ES-I3 (cell line): ENCODE data around the gene KRT73.
"Not testable (repeated sequence)": the region's sequence is repeated elsewhere in the genome, so short reads cannot be mapped to it uniquely, and the experiment has no call there.

Experiments used
- H3K36me3 ChIP-seq: 2 replicates; pipeline ENCODE4 v1.6.1; 2013; ENCODE audit warnings: mild to moderate bottlenecking, low read length, control low read depth, moderate library complexity; ENCODE audit not compliant: insufficient read depth
- H3K4me1 ChIP-seq: 2 replicates; pipeline ENCODE4 v1.6.1; 2013; ENCODE audit warnings: mild to moderate bottlenecking, control low read depth, low read length; ENCODE audit not compliant: insufficient read depth
- H3K9ac ChIP-seq: 2 replicates; pipeline ENCODE4 v1.6.1; 2013; ENCODE audit warnings: low read depth, mild to moderate bottlenecking, low read length, moderate library complexity
- H3K9me3 ChIP-seq: 2 replicates; pipeline ENCODE4 v1.6.1; 2013; ENCODE audit warnings: mild to moderate bottlenecking, low read length, moderate library complexity; ENCODE audit not compliant: control insufficient read depth, insufficient read depth

The KRT73 gene

DNA sequence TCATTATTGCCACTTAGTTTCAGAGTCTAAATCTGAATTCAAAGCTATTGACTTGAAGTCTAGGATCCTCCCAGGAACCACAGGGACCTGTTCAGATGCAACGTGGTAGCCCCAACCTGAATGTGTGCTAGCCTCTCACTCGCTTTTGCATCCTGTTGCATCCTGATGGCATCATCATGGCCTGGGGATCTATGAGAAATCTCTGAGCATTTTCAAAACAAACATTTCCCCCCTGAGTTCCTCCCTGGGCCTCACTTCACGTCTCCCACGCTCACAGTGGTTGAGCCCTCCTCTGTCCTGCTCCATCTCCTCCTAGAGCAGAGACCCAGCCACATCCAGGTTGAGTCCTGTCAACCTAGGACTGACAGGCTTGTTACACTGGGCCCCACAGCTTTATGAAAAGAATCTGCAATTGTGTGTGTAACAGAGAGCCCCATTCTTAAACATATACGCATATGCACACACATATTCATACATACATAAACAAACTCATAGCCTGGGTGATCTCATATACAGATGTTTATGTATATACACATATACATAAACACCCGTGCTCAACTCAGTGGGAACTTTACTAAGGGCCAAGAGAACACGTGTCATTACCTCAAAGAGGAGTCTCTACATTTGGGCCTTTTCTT, 11.7 kb downstream of the KRT73 start:
- Histone ChIP-seq H3K9me3 (no peaks in the 10 kb centered on the region), H3K4me1 (no peaks in the 10 kb centered on the region), H3K36me3 (no peaks in the 10 kb centered on the region), H3K9ac (no peak overlapping the region)

DNA sequence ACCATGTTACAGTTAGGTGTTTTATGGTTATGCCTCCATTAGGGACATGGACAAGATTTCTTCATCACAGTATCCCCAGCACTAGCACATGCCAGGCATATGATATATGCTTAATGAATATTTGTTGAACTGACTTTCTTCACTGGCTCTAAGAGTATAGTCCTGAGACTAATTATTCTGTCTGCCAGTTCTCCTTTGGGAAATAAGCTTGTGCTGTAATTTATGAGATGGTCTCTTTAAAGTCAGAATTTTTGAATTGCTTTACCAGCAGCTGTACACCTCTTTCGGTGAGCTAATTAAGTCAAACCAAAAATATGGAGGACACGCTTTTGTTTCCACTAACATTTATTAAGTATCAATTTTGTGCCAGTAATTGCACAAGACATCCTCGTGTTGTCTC, 12.3 kb downstream of the KRT73 start:
- H3K36me3 ChIP-seq: no peaks in the 10 kb centered on the region
- no peaks in the 10 kb centered on the region for H3K4me1 ChIP-seq
- no peak overlapping the region for H3K9ac ChIP-seq
- H3K9me3 ChIP-seq: no peaks in the 10 kb centered on the region

DNA sequence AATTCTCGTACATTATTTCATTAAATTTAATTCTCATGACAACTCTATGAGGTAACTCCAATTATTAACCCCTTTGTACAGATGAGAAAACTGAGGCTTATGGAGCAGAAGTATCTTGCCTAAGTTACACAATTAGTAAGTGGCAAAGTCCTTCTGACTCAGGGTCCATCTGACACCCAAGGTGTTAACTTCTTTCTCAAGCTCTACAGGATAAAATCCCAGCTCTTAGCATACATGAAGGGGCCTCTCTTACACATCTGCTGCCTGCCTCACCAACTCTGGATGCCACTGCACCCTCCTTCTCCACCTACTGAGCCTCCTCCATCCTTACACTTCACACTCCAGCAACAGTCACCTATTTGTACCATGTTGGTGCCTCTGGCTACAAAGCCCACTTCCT, 12.8 kb downstream of the KRT73 start:
- H3K4me1 ChIP-seq: no peaks in the 10 kb centered on the region

DNA sequence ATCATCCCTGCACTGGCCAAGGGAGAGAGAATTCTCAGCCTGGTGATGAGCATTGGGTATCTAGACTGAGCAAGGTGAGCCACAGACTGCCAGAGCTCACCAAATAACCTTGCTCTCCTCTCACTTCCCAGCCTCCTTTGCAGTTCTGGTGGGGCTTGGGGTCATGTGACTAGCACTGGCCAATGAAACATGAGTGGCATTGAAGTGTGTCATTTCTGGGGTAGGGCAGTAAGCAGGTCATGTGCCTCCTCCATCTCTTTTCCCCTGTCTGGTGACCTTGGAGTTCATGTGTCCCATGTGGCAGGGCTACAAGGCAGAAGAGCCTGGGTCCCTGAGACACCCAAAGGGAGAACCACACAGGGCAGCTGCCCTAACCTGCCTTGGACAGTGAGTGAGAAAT, 13.5 kb downstream of the KRT73 start:
- Histone ChIP-seq H3K9me3 (no peaks in the 10 kb centered on the region; the same call in 1 of the 2 replicates), H3K9ac (no peak overlapping the region), H3K4me1 (no peaks in the 10 kb centered on the region), H3K36me3 (no peaks in the 10 kb centered on the region)

More for the DNA sequence above, 12.8 kb downstream of the KRT73 start:
- Histone ChIP-seq H3K9ac (no peak overlapping the region), H3K36me3 (no peaks in the 10 kb centered on the region), H3K9me3 (no peaks in the 10 kb centered on the region; the same call in 1 of the 2 replicates)

DNA sequence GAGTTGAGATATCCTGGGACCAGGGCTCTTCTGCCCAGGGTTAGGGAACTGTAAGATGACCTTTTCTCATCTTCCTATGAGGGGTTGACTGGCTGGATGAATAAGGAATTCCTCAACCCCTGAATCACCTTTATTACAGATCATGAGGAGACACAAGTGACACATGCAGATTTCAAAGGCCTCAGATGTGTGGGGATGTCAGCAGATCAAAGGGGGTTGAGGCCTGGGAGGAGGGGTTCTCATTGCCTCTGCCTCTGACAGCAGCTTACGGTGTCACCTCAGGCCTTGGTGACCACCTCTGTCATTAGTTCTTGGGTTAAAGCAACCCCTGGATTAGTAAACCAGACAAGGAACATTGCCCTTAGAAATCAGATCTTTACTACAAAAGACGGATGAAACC, 15.0 kb downstream of the KRT73 start:
- Histone ChIP-seq H3K4me1 (no peaks in the 10 kb centered on the region), H3K36me3 (no peaks in the 10 kb centered on the region), H3K9ac (no peak overlapping the region), H3K9me3 (no peaks in the 10 kb centered on the region; the same call in 1 of the 2 replicates)

DNA sequence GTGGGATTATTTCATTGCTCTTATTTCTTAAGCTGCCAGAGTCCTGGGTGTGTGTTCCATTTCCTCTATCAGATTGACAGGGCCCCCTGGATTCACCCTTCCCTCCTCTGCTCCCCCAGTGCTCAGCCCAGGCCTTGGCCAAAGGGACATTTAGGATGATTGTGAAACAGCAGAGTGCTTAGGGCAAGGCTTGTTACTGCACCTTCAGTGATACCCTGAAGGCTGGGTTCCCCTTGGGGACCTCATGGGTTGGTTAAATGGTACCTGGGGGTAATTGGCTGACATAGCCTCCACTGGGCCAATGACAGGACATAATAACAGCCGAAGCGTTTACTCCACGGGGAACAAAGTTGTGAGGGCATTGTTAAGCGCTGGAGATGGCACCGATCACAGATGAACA, 15.8 kb downstream of the KRT73 start:
- Histone ChIP-seq H3K9me3 (no peaks in the 10 kb centered on the region; the same call in 1 of the 2 replicates), H3K4me1 (no peaks in the 10 kb centered on the region), H3K9ac (no peak overlapping the region), H3K36me3 (no peaks in the 10 kb centered on the region)

DNA sequence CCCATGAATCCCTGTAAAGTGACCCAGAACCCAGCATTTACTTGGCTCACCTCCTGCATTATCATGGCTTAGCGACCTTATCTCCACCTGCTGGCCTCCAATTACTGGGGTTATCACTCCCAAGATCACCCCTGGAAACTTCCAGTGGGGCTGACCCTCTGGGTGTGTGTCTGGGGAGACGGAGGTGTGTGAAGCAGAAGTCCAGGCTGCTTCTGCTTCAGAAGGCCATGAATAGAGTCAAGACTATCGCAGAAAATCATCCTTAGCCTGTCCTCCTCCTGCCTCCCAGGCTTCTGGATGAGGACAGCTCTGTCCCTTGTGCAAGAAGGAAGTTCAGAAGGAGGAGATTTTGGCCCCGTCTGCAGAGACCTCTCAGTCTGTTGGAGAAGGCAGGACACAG, 16.7 kb downstream of the KRT73 start:
- Histone ChIP-seq H3K9me3 (no peaks in the 10 kb centered on the region; the same call in 1 of the 2 replicates), H3K9ac (no peak overlapping the region), H3K36me3 (no peaks in the 10 kb centered on the region), H3K4me1 (no peaks in the 10 kb centered on the region)

DNA sequence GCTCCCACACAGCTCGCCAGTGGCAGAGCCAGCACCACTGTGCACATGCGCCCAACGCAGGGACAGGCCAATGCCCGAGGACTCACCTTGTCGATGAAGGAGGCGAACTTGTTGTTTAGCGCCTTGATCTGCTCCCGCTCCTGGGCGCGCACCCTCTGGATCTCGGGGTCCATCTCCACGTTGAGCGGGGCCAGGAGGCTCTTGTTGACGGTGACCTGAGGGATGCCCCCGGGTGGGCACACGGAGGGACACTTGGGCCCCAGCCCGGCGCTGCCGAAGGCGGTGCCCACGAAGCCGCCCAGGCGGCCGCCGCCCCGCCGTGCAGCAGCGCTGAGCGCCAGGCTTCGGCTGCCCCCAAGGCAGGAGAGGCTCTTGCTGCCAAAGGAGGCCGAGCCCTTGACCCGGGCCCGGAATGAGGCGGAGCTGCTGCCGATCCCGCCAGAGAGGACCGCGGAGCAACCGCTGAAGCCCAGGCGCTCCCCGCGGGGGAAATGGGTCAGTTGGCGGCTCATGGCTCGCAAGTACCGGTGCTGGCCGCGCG, 17.3 kb downstream of the KRT73 start, which contains the start of gene KRT72:
Gene KRT72, minus strand, starts transcription at position 523 of the 541 bp plus-strand sequence. Its CDS starts 11 bp downstream, at position 512.
- Histone ChIP-seq H3K36me3 (no peaks in the 10 kb centered on the region), H3K4me1 (no peaks in the 10 kb centered on the region), H3K9ac (no peak within 1 kb of the TSS), H3K9me3 (no peaks in the 10 kb centered on the region; the same call in 1 of the 2 replicates)

DNA sequence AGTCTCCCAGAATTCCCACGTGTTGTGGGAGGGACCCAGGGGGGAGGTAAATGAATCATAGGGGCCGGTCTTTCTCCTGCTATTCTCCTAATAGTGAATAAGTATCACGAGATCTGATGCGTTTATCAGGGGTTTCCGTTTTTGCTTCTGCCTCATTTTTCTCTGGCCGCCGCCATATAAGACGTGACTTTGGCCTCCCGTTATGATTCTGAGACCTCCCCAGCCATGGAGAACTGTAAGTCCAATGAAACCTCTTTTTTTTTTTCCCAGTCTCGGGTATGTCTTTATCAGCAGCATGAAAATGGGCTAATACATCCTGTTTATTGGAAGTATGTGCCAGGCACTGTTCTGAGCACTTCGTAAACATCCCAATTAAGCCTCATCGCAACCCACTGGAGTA, 17.9 kb downstream of the KRT73 start:
- no peaks in the 10 kb centered on the region for H3K4me1 ChIP-seq
- H3K9me3 ChIP-seq: no peaks in the 10 kb centered on the region; the same call in 1 of the 2 replicates
- H3K9ac ChIP-seq: no peak overlapping the region
- no peaks in the 10 kb centered on the region for H3K36me3 ChIP-seq

DNA sequence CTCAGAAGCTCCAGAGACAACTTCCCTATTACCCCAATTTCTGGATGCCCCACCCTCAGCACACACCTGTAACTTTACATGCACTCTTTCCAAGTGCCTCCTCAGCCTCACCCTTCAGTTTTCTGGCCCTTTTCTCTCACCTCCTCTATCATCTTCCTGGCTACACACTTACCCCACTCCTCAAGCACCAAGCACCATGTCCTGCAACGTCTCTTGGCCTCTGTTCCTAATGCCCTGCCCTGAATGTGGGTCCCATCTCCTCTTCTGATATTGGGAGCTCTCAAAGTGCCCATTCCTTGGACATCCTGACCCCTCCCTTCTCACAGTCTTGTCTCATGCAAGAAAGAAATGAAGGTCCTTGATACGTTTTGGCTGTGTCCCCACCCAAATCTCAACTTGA, 18.3 kb downstream of the KRT73 start:
- no peak overlapping the region for H3K9ac ChIP-seq
- no peaks in the 10 kb centered on the region; the same call in 1 of the 2 replicates for H3K9me3 ChIP-seq
- no peaks in the 10 kb centered on the region for H3K4me1 ChIP-seq
- H3K36me3 ChIP-seq: no peaks in the 10 kb centered on the region

DNA sequence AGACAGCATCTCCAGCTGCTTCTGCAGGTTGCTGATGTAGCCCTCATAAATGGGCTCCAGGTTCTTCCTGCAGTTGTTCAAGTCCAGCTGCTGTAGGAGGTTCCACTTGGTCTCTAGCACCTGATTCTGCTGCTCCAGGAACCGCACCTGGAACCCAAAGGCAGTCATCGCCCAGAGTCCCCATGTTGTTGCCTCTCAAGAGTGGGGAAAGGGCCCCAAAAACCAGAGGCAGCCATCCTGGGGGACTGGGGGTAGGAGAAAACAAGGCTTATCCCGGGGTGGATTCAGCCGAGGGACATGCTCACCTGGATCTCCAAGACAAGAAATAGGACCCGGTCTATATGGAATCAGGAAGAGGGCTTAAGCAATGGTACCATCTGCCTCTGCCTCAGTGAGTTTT, 19.4 kb downstream of the KRT73 start:
- Histone ChIP-seq H3K9me3 (no peaks in the 10 kb centered on the region; the same call in 1 of the 2 replicates), H3K9ac (no peak overlapping the region), H3K36me3 (no peaks in the 10 kb centered on the region), H3K4me1 (no peaks in the 10 kb centered on the region)

DNA sequence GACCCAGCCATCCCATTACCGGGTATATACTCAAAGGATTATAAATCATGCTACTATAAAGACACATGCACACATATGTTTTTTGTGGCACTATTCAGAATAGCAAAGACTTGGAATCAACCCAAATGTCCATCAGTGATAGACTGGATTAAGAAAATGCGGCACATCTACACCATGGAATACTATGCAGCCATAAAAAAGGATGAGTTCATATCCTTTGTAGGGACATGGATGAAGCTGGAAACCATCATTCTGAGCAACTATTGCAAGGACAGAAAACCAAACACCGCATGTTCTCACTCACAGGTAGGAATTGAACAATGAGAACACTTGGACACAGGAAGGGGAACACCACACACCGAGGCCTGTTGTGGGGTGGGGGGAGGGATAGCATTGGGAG, 24.1 kb downstream of the KRT73 start:
- H3K9me3 ChIP-seq: not testable (repeated sequence)

DNA sequence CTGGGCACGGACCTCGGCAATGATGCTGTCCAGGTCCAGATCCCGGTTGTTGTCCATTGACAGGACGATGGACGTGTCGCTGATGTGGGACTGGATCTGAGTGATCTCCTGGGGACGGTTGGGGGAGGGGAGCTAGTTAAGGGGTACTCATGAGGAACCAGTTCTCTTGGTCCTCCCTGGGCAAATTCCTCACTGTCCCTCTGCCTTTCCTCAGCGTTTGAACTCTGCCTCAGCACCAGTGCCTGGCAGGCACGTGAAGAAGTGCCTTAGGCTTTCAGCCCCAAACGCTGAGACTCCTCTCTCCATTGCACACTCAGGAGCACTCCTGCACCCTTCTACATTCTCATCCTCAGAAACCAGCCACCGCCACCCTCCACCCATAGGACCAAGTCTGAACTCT, 26.8 kb downstream of the KRT73 start:
- no peaks in the 10 kb centered on the region for H3K36me3 ChIP-seq
- H3K4me1 ChIP-seq: no peaks in the 10 kb centered on the region
- H3K9me3 ChIP-seq: 0 out of 2 replicates have a peak, but pooled peaks cover 5% of the 10 kb centered on the region
- no peak overlapping the region for H3K9ac ChIP-seq

More for the DNA sequence above, 24.1 kb downstream of the KRT73 start:
- H3K4me1 ChIP-seq, H3K9ac ChIP-seq, H3K36me3 ChIP-seq: not testable (repeated sequence)

DNA sequence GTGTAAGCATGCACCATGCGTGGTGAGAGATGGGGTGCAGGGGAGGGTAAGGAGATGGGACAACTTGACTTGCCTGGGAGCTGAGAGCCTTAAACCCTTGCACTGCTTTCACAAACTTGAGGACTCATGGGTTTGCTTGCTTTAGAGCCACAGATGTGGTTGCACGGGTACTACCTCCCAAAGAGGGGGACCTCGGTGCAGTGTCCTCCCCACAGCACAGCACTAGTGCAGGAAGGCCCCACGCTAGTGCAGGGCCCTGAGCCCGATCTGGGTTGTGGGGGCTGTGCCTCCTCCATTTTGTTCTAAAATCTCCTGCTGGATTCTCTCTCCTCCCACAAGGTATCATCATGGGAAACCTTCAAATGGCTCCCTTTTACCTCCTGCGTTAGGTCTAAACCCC, 28.3 kb downstream of the KRT73 start:
- Histone ChIP-seq H3K36me3 (no peaks in the 10 kb centered on the region), H3K4me1 (no peaks in the 10 kb centered on the region), H3K9ac (no peak overlapping the region), H3K9me3 (0 out of 2 replicates have a peak, but pooled peaks cover 5% of the 10 kb centered on the region)

DNA sequence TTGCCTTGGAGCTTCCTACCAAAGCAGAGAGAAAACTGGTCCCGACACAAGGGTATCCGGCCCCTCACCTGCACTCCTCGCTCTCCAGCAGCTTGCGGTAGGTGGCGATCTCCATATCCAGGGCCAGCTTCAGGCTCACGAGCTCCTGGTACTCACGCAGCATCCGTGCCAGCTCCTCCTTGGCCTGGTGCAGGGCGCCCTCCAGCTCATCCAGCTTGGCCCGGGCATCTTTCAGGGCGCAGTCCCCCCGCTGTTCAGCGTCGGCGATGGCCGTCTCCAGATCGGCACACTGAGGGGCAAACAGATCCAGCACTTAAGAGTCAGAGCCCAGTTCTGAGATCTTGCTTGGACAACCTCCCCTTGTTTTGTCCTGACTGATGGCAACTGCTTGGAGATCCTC, 30.8 kb downstream of the KRT73 start:
- H3K36me3 ChIP-seq: no peaks in the 10 kb centered on the region
- H3K4me1 ChIP-seq: no peaks in the 10 kb centered on the region
- no peak overlapping the region for H3K9ac ChIP-seq
- H3K9me3 ChIP-seq: 0 out of 2 replicates have a peak, but pooled peaks cover 5% of the 10 kb centered on the region
